NCI-H446 treated with DMSO at 0.1 percent for 48 hours (cell line): ENCODE data around the gene MRPL53.
A peak's percentile ranks its signal among the peaks of the same experiment; 100 is the strongest.
"Not testable (repeated sequence)": the region's sequence is repeated elsewhere in the genome, so short reads cannot be mapped to it uniquely, and the experiment has no call there.

Experiments
- DNase-seq: peaks from one replicate; lab custom pipeline; 2025; lab: John Stamatoyannopoulos, UW

Gene MRPL53

GRCh38 chr2:74454654-74455511, 17.6 kb downstream of the MRPL53 start, which contains the start of gene INO80B:
Gene INO80B (plus strand): TSS chr2:74455087. CDS start chr2:74455117, 30 bp downstream.
- DNase-seq, result peak; percentile 91

DNA sequence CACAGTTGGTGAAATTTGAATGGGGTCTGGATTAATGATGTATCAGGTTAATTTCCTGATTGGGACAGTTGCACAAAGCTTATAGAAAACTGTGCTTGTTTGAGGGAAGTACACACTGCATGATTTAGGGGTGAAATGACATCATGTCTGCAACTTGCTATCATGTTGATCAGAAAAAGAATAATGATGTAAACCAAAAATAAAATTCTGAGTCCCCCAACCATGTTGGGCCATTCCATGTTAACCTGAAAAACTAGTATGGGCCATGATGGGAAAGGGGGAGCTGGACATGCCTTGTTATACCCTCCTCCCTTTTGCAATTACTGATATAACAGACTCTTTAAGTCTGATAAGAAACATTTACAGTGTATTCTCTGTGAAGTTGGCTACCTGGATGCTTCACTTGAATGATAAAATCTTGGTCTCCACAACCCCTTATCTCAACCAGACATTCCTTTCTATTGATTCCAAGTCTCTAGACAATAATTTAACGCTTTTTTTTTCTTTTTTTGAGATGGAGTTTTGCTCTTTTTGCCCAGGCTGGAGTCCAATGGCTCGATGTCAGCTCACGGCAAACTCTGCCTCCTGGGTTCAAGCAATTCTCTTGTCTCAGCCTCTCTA, 21.8 kb downstream of the MRPL53 start:
- DNase-seq, result no peak

GRCh38 chr2:74448771-74449170, 23.7 kb downstream of the MRPL53 start:
- no peak for DNase-seq

DNA sequence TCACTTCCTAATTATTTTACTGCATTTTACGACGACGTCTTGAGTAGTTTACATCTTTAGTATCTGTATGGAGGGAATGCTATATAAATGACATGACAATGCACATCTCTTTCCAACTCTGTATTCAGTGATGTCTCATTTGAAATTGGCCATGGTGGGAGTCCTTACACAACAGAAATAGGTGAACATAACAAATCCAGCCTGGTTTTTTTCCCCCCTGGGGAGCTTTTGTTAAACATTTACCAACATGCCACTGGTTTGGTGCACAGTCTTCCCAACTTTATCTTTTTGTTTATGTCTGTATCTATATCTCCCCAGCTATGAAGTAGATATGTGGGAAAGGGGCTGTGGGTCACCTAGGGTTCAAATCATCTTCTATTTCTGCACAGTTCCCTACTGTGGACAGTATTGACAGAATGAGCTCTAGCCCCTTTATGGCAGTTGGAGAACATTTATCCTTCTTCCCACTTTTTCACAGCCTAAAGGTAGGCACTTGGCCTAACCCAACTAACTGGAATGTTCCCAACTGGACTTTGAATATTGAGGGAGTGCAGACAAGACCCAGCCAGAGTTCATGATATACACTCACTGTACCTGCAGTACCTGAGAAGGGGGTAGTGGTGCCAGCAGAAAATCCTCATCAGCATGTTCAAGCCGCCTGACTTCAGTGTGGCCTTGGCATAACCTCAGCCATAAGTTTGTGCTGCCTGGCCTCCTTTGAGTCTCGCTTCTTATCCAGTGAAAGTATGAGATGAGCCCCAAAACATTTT, 25.1 kb downstream of the MRPL53 start:
- DNase-seq, result no peak

DNA sequence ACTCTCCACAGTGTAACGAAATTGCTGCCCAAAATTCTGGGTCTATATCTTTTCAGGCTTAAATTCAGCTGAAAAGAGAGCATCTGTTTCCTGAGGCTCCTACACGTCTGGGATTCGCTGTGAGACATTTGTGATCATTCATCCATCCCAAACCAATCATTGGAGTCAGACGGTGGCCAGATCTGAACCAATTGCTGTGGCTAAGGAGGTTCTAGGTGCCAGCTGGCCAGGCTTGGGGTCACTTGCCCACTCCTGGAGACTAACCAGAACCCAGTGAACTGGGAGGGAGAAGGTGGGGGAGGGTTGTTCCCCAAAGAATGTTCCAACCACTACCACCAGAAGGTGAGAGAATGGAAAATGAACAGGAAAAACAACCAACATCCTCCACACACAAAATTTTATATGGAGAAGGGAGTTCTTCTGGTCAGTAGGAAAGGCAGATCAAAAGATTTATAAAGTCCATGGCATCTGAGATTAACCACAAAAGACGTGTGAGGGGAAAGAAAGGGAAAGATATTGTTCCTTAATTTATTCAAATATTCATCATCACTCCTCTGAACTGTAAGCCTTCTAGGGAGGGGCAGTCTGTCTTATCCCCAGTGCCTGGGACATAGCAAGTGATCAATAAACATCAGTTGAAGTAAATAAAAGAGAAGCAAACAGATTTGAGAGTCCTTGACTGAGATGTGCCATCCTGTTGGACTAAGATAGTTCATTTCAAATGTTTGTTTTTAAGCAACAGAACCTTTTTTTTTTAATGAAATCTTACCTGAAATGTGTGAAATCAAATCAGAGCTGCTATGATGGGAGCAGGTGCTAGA, 27.8 kb downstream of the MRPL53 start:
- peak; percentile 18 for DNase-seq

GRCh38 chr2:74442483-74443297, 29.8 kb downstream of the MRPL53 start:
- not testable (repeated sequence) for DNase-seq

- no peak for DNase-seq
These were observed 30.6 kb downstream of the MRPL53 start, which contains the start of gene RTKN for GRCh38 chr2:74441690-74442482. Gene RTKN (minus strand): TSS chr2:74441937. CDS start chr2:74441816, 121 bp downstream.

DNA sequence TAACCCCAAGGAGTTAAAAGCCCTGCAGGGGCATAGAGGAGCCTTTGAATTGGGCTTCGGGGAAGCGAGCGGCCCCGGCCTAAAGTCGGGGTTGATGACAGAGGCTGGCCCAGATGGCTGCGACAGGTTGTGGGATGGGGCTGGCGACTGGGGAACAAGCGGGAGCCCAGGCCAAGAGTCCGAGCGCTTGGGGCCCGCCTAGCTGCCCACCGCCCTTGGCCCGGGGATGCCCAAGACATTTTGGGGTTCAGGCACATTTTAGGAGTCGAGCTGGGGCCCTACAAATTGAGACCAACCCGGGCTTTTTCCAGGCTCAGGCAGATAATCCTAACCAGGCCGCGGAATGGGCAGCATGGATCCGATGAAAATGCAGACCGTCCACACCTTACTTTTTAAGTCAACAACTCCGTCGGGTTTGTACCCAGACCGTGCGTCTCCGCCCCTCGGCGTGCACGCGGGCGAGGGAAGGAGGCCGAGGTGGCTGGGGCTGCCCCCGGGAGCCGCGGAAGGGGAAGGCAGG, 31.2 kb downstream of the MRPL53 start:
- DNase-seq, result no peak

GRCh38 chr2:74440378-74441169, 31.9 kb downstream of the MRPL53 start:
- DNase-seq, result peak; percentile 16

DNA sequence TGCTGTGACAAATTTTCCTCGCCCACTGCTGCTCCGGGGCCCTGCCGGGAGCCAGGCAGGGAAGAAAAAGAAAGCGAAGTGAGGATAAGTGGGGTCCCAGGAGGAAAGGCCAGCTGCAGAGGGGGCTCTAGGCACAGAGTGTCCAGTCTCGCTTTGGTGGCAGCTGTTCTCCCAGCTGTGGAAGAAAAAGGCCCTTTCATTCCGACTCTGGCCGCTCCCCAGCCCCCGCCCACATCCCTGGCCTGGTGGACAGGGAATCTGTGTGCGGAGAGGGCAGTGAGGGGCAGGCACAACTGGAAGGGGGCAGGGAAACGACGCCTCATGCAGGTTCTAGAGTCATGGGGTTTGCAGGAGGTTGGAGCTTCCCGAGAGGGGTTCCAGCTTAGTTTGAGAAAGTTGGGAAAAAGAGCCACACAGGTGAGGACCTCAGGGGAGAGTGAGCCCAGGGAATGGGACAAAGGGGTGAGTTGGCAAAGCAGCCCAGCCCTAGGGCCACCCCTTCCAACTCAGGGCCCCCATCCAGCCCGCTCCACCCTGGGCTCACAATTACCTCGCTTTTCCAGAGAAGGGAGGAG, 32.6 kb downstream of the MRPL53 start:
- DNase-seq, result no peak

DNA sequence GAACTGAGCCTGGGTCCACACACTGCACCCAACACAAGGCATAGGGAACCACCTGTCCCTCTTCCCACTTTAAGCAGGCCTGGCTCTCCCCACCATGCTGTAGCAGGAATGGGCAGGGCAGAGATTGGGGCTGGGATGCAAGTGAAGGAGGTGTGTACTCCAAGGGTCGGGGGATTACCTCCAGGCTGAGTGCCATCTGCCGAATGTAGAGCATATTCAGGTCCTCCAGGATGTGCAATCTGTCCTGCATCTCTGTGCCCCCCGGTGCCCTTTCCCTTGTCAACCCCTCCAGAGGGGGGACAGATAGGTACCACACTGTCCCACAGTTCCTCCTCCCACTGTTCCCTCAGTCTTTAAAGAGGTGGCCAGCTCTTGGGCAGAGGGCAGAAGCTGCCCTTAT, 33.1 kb downstream of the MRPL53 start:
- DNase-seq, result no peak

DNA sequence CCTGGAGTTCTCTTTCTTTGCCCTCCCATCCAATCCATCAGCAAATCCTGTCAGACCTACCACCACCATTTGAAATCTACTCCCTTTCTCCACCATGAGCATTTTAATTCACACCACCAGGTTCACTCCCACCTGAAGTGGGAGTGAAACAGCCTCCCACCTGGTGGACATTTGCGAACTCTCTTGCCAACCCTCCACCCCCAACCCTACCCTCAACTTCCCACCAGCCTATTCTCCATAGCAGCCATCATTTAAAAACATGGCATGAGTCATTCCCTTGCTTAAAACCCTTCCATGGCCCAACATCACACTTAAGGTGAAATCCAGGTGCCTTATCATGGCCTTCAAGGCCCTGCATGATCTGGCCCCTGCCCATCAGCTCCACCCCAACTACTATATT, 34.2 kb downstream of the MRPL53 start:
- no peak for DNase-seq

DNA sequence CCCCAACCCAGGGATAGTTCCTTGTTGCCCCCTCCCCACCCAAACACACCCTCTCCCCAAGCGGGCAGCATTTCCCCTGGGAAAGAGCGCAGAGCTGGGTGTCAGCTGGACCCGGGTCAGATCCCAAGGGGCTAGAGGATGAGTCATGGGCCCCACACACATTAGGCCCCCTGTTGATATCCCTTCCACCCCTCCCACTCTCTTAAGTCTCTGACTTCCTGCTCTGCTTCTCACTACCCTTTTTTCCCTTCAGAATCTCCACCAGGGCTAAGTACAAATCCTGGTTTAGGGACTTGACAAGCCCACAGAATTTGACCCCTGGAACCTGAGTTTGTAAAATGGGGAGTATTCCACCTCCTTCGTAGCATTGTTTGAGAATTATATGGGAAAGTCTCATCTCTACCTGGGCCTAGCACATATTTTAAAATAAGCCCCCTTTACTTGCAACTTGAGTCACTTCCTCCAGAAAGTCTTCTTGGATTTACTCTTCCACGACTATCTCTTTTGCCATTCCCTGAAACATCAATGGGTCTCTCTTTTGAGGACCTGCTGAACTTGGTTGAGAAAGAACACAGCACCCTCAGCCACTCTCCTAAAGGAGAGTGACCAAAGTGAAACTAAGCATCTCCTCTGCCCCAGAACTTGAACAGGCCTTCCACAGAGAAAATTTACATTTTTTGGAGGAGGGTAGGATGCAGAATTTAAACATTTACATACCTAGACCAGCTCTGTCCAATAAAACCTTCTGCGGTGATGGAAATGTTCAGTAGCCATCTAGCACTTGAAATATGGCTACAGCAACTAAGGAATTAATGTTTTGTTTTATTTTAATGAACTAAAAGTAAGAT, 35.4 kb downstream of the MRPL53 start:
- no peak for DNase-seq

- no peak for DNase-seq
These were observed 36.2 kb downstream of the MRPL53 start for GRCh38 chr2:74436111-74436805.

GRCh38 chr2:74430502-74430901, 42.0 kb downstream of the MRPL53 start:
- DNase-seq, result no peak

- DNase-seq, result no peak
These were observed 42.7 kb downstream of the MRPL53 start for GRCh38 chr2:74429487-74430451.
